Sigmoid colon (tissue), 7 donors: ENCODE results near the gene DHRS2. TPM values are rescaled to one million over a fixed set of nuclear protein-coding genes. Genes with fewer than 3 reads are reported as not detected.
"Not testable (repeated sequence)": the region's sequence is repeated elsewhere in the genome, so short reads cannot be mapped to it uniquely, and the experiment has no call there.

ENCODE experiments used
- DNase-seq: peaks from one replicate; pipeline ENCODE4 v3.0.0-alpha.2; 2019
- H3K27ac ChIP-seq, 4 donors: fragments of 200-600 bp; sonication (generic); one replicate each; pipeline ENCODE4 v1.5.1; 2016 to 2019; ENCODE audit warnings: mild to moderate bottlenecking in 1 of 4
- H3K27me3 ChIP-seq, 3 donors: fragments of 200-600 bp; sonication (generic); one replicate each; pipeline ENCODE4 v1.5.1; 2019; ENCODE audit warnings: mild to moderate bottlenecking in 1 of 3
- H3K36me3 ChIP-seq, 4 donors: fragments of 200-600 bp; sonication (generic); one replicate each; pipeline ENCODE4 v1.5.1; 2016 to 2019
- H3K4me1 ChIP-seq, 4 donors: fragments of 200-600 bp; sonication (generic); one replicate each; pipeline ENCODE4 v1.5.1; 2017 to 2019
- H3K4me3 ChIP-seq, 4 donors: fragments of 200-600 bp; sonication (generic); one replicate each; pipeline ENCODE4 v1.5.1; 2017 to 2019; ENCODE audit warnings: mild to moderate bottlenecking in 2 of 4, moderate library complexity in 1 of 4
- H3K9me3 ChIP-seq, 4 donors: fragments of 200-600 bp in 3 of 4; sonication (generic) in 3 of 4; one replicate each; pipeline versions ENCODE4 v1.5.1 to v1.6.1; 2013 to 2019
- EP300 ChIP-seq, 4 donors: sonication (generic); formaldehyde crosslinking; IDR thresholded peaks; one replicate each; pipeline ENCODE4 v1.6.1; 2017; ENCODE audit warnings: antibody characterized with exemption in 4 of 4
- POLR2A ChIP-seq, 2 donors: fragments of 450-650 bp; IDR thresholded peaks; one replicate each; pipeline ENCODE4 v1.6.1; 2016; ENCODE audit warnings: antibody characterized with exemption in 2 of 2, mild to moderate bottlenecking in 2 of 2, moderate library complexity in 2 of 2
- POLR2AphosphoS5 ChIP-seq, 4 donors: sonication (generic); formaldehyde crosslinking; IDR thresholded peaks; one replicate each; pipeline ENCODE4 v1.6.1; 2017; ENCODE audit warnings: antibody characterized with exemption in 4 of 4
- WGBS, 2 donors: extraction: QIAGEN DNeasy Blood & Tissue Kit; methylation state at CpG; one replicate each; pipeline ENCODE4 v1.1.7; 2013; 5-methylcytosine and 5-hydroxymethylcytosine counted together
- intact Hi-C: fragments of 100-400 bp; cut with DNase I; formaldehyde crosslinking; loops from one replicate; pipeline ENCODE4 v1.15.1; 2023
- polyA plus RNA-seq, 3 donors: library from polyadenylated mRNA; stranded (reverse); fragments of 200-250 nt; gene quantifications; one replicate each; pipeline ENCODE4 v1.2.3, GENCODE V29; 2013
- total RNA-seq, 4 donors: library from RNA; depleted of rRNA; stranded (reverse); fragments of >200 nt; gene quantifications; one replicate each; pipeline ENCODE4 v1.1.0, GENCODE V29; 2016
- TF ChIP-seq, protein P1 (sequence below), 4 experiments: fragments of 450-650 bp in 3 of 4; fragments of 200-600 bp in 1 of 4; IDR thresholded peaks; one replicate each; pipeline ENCODE4 v1.5.1; 2016 to 2019; ENCODE audit warnings: antibody characterized with exemption in 4 of 4, mild to moderate bottlenecking in 3 of 4, moderate library complexity in 2 of 4
- donor health status: healthy with polysubstance abuse.
- donor health status: Bipolar disorder and iron deficiency.
- donor health status: healthy.

The DHRS2 gene
- total and polyA plus RNA-seq, 7 donors: 0.54 TPM; not detected in 6

DNA sequence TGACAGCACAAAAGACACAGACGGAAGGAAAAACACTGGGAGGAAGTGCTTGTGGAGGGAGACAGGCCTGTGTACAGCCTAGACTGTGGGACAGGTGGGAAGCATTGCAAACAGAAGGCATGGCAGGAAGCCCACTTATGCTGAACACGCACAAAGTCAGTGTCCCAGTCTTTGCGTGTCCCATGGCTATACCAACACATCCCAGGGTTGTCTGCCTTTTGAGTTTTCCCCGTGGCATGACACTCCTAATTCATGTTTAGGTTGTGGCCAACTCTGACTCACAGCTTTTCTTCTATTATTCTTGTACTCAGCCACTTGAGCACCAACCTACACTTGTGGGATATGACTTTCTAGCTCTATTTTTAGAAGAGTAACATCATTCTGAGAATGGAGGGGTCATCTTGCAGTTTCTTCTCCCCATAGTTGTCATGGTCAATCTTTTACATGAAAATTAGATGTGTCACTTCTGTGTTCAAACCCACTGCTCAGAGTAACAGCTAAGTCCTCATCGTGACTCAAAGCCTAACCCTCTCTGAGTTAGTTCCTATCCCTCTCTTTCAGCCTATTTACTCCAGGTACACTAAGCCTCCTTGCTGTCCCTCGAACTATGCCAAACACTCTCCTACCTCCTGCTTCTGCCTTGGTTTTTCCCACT lies 30.1 kb upstream of the DHRS2 start:
- Histone ChIP-seq H3K4me1 (no peaks in the 10 kb centered on the region), H3K9me3 (no peaks in the 10 kb centered on the region), H3K27ac (no peak overlapping the region), H3K36me3 (no peaks in the 10 kb centered on the region), H3K4me3 (no peak overlapping the region), H3K27me3 (no peaks in the 10 kb centered on the region)
- no peak for TF ChIP-seq EP300 (IDR thresholded peaks at IDR 0.05)
- TF ChIP-seq POLR2AphosphoS5 (IDR thresholded peaks at IDR 0.05): no peak
- no peak for TF ChIP-seq POLR2A (IDR thresholded peaks at IDR 0.05)
- TF ChIP-seq, protein P1, sequence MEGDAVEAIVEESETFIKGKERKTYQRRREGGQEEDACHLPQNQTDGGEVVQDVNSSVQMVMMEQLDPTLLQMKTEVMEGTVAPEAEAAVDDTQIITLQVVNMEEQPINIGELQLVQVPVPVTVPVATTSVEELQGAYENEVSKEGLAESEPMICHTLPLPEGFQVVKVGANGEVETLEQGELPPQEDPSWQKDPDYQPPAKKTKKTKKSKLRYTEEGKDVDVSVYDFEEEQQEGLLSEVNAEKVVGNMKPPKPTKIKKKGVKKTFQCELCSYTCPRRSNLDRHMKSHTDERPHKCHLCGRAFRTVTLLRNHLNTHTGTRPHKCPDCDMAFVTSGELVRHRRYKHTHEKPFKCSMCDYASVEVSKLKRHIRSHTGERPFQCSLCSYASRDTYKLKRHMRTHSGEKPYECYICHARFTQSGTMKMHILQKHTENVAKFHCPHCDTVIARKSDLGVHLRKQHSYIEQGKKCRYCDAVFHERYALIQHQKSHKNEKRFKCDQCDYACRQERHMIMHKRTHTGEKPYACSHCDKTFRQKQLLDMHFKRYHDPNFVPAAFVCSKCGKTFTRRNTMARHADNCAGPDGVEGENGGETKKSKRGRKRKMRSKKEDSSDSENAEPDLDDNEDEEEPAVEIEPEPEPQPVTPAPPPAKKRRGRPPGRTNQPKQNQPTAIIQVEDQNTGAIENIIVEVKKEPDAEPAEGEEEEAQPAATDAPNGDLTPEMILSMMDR (IDR thresholded peaks at IDR 0.05): no peak
- 78 to 79% methylated on average over 6 of the region's 6 CpGs for WGBS, 2 donors
- DNase-seq: no peak
- intact Hi-C loops: no loop called here

DNA sequence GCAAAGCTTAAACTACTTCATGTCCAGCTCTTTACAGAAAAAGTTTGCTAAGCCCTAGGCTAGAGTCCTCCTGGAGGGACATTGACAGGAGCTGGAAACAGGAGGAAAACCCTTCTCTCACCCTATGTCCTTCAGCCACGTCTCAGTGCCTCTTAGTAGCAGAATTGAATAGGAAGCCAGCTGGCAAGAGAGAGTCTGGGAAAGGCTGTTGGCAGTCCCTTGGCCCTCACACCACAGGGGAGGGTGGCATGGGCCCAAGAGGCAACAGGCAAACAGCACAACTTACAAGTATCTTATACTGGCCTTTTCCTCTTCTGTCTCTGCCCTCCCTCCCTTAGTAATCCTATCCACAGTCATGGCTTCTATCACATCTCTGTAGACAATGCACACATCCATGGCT lies 27.7 kb upstream of the DHRS2 start:
- DNase-seq: no peak
- Histone ChIP-seq H3K27me3 (peaks cover 0 to 5% (median 0%) of the 10 kb centered on the region in 3 donors), H3K4me3 (no peak overlapping the region), H3K36me3 (no peaks in the 10 kb centered on the region), H3K9me3 (no peaks in the 10 kb centered on the region), H3K4me1 (no peaks in the 10 kb centered on the region), H3K27ac (no peak overlapping the region)
- 65 to 69% methylated on average over 1 of the region's 1 CpG for WGBS, 2 donors
- TF ChIP-seq POLR2A (IDR thresholded peaks at IDR 0.05): no peak
- no peak for TF ChIP-seq POLR2AphosphoS5 (IDR thresholded peaks at IDR 0.05)
- TF ChIP-seq, protein P1 (IDR thresholded peaks at IDR 0.05): no peak
- TF ChIP-seq EP300 (IDR thresholded peaks at IDR 0.05): no peak
- intact Hi-C loops: no loop called here

- no peak for TF ChIP-seq EP300 (IDR thresholded peaks at IDR 0.05)
- 90 to 94% methylated on average over 3 of the region's 3 CpGs for whole genome bisulfite sequencing, 2 donors
Measured at GRCh38 chr14:23609001-23609400, 27.2 kb upstream of the DHRS2 start.

GRCh38 chr14:23609411-23610089 lies 26.6 kb upstream of the DHRS2 start:
- H3K4me1 ChIP-seq, H3K4me3 ChIP-seq, intact Hi-C loops, H3K36me3 ChIP-seq, H3K9me3 ChIP-seq, H3K27ac ChIP-seq, DNase-seq, H3K27me3 ChIP-seq: not testable (repeated sequence)
- WGBS, 2 donors: 22 to 59% methylated on average over 7 of the region's 7 CpGs

More at GRCh38 chr14:23609001-23609400, 27.2 kb upstream of the DHRS2 start:
- Histone ChIP-seq H3K4me3 (no peak overlapping the region), H3K9me3 (no peaks in the 10 kb centered on the region), H3K4me1 (no peaks in the 10 kb centered on the region), H3K36me3 (no peaks in the 10 kb centered on the region), H3K27ac (no peak overlapping the region), H3K27me3 (peaks cover 0 to 5% (median 0%) of the 10 kb centered on the region in 3 donors)
- DNase-seq: no peak
- intact Hi-C loops: no loop called here

DNA sequence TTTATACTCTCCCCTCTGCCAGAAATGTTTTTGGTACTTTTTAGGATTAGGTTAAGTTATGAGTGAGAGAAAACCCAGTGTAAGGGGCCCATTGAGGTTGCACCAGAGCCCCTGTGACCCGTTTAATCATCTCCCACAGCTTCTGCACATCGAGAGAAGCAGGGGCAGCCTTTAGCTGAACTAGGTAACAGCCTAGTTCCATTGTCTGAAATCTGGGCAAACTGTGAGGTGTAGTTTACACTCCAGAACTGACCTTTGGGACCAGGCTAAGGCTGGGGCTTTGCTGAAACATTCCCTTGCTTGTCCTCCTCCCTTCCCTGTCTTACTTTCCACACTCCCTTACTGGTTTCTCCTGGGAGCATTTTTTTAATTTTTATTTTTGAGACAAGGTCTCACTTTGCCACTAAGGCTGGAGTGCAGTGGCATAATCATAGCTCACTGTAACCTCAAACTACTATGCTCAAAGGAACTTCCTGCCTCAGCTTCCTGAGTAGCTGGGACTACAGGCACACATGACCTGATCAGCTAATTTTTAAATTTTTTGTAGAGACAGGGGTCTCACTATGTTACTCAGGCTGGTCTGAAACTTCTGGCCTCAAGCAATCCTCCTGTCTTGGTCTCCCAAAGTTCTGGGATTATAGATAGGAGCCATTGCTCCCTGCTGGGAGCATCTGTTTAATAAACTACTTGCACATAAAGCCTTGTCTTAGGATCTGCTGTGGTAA lies 25.9 kb upstream of the DHRS2 start:
- H3K27me3 ChIP-seq: peaks cover 0 to 5% (median 0%) of the 10 kb centered on the region in 3 donors
- H3K27ac ChIP-seq: no peak overlapping the region
- intact Hi-C loops: no loop called here
- DNase-seq: no peak
- 32 to 65% methylated on average over 2 of the region's 2 CpGs for WGBS, 2 donors
- H3K4me1 ChIP-seq: no peaks in the 10 kb centered on the region
- H3K4me3 ChIP-seq: no peak overlapping the region
- TF ChIP-seq EP300 (IDR thresholded peaks at IDR 0.05) (no peak), POLR2AphosphoS5 (IDR thresholded peaks at IDR 0.05) (no peak), POLR2A (IDR thresholded peaks at IDR 0.05) (no peak)
- TF ChIP-seq, protein P1 (IDR thresholded peaks at IDR 0.05): no peak
- H3K9me3 ChIP-seq: no peaks in the 10 kb centered on the region
- no peaks in the 10 kb centered on the region for H3K36me3 ChIP-seq
